IPS-15b (cell line): Measurements from ENCODE around the gene ACVR2A.

Experiments
- H3K27me3 ChIP-seq: one replicate; pipeline ENCODE4 v1.6.1; 2013; ENCODE audit warnings: low read length; ENCODE audit not compliant: control insufficient read depth, insufficient read depth
- H3K36me3 ChIP-seq: one replicate; pipeline ENCODE4 v1.6.1; 2013; ENCODE audit warnings: low read length; ENCODE audit not compliant: control insufficient read depth, insufficient read depth
- H3K4me1 ChIP-seq: one replicate; pipeline ENCODE4 v1.6.1; 2013; ENCODE audit warnings: mild to moderate bottlenecking, low read length; ENCODE audit not compliant: control insufficient read depth, insufficient read depth
- H3K4me3 ChIP-seq: one replicate; pipeline ENCODE4 v1.5.1; 2013; ENCODE audit warnings: low read depth, low read length
- H3K9ac ChIP-seq: one replicate; pipeline ENCODE4 v1.6.1; 2013; ENCODE audit warnings: low read depth, mild to moderate bottlenecking, low read length
- H3K9me3 ChIP-seq: one replicate; pipeline ENCODE4 v1.6.1; 2013; ENCODE audit warnings: mild to moderate bottlenecking, low read length; ENCODE audit not compliant: control insufficient read depth, insufficient read depth

The ACVR2A gene

GRCh38 chr2:147904051-147904450 is 59.2 kb downstream of the ACVR2A start:
- Histone ChIP-seq H3K9ac (no peak overlapping the region), H3K36me3 (no peaks in the 10 kb centered on the region), H3K4me1 (no peaks in the 10 kb centered on the region), H3K9me3 (no peaks in the 10 kb centered on the region), H3K4me3 (no peak overlapping the region), H3K27me3 (no peaks in the 10 kb centered on the region)

- H3K9ac ChIP-seq = no peak overlapping the region
- no peaks in the 10 kb centered on the region for H3K9me3 ChIP-seq
- no peak overlapping the region for H3K4me3 ChIP-seq
- H3K36me3 ChIP-seq = no peaks in the 10 kb centered on the region
- no peaks in the 10 kb centered on the region for H3K4me1 ChIP-seq
- no peaks in the 10 kb centered on the region for H3K27me3 ChIP-seq
Measured at GRCh38 chr2:147909178-147909577, 64.3 kb downstream of the ACVR2A start.

GRCh38 chr2:147910990-147911473 is 66.2 kb downstream of the ACVR2A start:
- no peaks in the 10 kb centered on the region for H3K4me1 ChIP-seq
- H3K27me3 ChIP-seq = no peaks in the 10 kb centered on the region
- no peak overlapping the region for H3K9ac ChIP-seq
- H3K9me3 ChIP-seq = no peaks in the 10 kb centered on the region
- no peak overlapping the region for H3K4me3 ChIP-seq
- no peaks in the 10 kb centered on the region for H3K36me3 ChIP-seq

GRCh38 chr2:147913701-147914480 is 69.1 kb downstream of the ACVR2A start:
- no peak overlapping the region for H3K9ac ChIP-seq

GRCh38 chr2:147916067-147916466 is 71.2 kb downstream of the ACVR2A start:
- Histone ChIP-seq H3K4me1 (no peaks in the 10 kb centered on the region), H3K27me3 (no peaks in the 10 kb centered on the region), H3K4me3 (no peak overlapping the region), H3K9me3 (no peaks in the 10 kb centered on the region), H3K9ac (no peak overlapping the region), H3K36me3 (no peaks in the 10 kb centered on the region)

More at GRCh38 chr2:147913701-147914480, 69.1 kb downstream of the ACVR2A start:
- Histone ChIP-seq H3K4me1 (no peaks in the 10 kb centered on the region), H3K4me3 (no peak overlapping the region), H3K27me3 (no peaks in the 10 kb centered on the region), H3K36me3 (no peaks in the 10 kb centered on the region), H3K9me3 (no peaks in the 10 kb centered on the region)

- H3K4me3 ChIP-seq = no peak overlapping the region
- no peak overlapping the region for H3K9ac ChIP-seq
- no peaks in the 10 kb centered on the region for H3K4me1 ChIP-seq
- H3K36me3 ChIP-seq = no peaks in the 10 kb centered on the region
- no peaks in the 10 kb centered on the region for H3K9me3 ChIP-seq
- H3K27me3 ChIP-seq = no peaks in the 10 kb centered on the region
Measured at GRCh38 chr2:147916723-147917122, 71.9 kb downstream of the ACVR2A start.

- Histone ChIP-seq H3K9me3 (no peaks in the 10 kb centered on the region), H3K9ac (no peak overlapping the region)
Measured at GRCh38 chr2:147917161-147917560, 72.3 kb downstream of the ACVR2A start.

GRCh38 chr2:147923846-147924245 is 79.0 kb downstream of the ACVR2A start:
- no peaks in the 10 kb centered on the region for H3K4me1 ChIP-seq
- H3K9ac ChIP-seq = no peak overlapping the region
- no peak overlapping the region for H3K4me3 ChIP-seq
- H3K36me3 ChIP-seq = no peaks in the 10 kb centered on the region
- H3K9me3 ChIP-seq = no peaks in the 10 kb centered on the region
- no peaks in the 10 kb centered on the region for H3K27me3 ChIP-seq

More at GRCh38 chr2:147917161-147917560, 72.3 kb downstream of the ACVR2A start:
- H3K27me3 ChIP-seq = no peaks in the 10 kb centered on the region
- no peaks in the 10 kb centered on the region for H3K4me1 ChIP-seq
- no peaks in the 10 kb centered on the region for H3K36me3 ChIP-seq
- H3K4me3 ChIP-seq = no peak overlapping the region

GRCh38 chr2:147924647-147925046 is 79.8 kb downstream of the ACVR2A start:
- no peak overlapping the region for H3K4me3 ChIP-seq
- no peaks in the 10 kb centered on the region for H3K27me3 ChIP-seq
- H3K9me3 ChIP-seq = no peaks in the 10 kb centered on the region
- H3K9ac ChIP-seq = no peak overlapping the region
- H3K36me3 ChIP-seq = no peaks in the 10 kb centered on the region
- H3K4me1 ChIP-seq = no peaks in the 10 kb centered on the region

GRCh38 chr2:147925886-147926285 is 81.1 kb downstream of the ACVR2A start:
- Histone ChIP-seq H3K9me3 (no peaks in the 10 kb centered on the region), H3K4me1 (no peaks in the 10 kb centered on the region), H3K27me3 (no peaks in the 10 kb centered on the region), H3K9ac (no peak overlapping the region), H3K4me3 (no peak overlapping the region), H3K36me3 (no peaks in the 10 kb centered on the region)

- Histone ChIP-seq H3K27me3 (no peaks in the 10 kb centered on the region), H3K36me3 (no peaks in the 10 kb centered on the region), H3K9me3 (no peaks in the 10 kb centered on the region), H3K4me3 (no peak overlapping the region), H3K4me1 (no peaks in the 10 kb centered on the region), H3K9ac (no peak overlapping the region)
Measured at GRCh38 chr2:147927053-147927588, 82.3 kb downstream of the ACVR2A start.

- Histone ChIP-seq H3K4me3 (no peak overlapping the region), H3K27me3 (no peaks in the 10 kb centered on the region), H3K9ac (no peak overlapping the region), H3K9me3 (no peaks in the 10 kb centered on the region), H3K36me3 (no peaks in the 10 kb centered on the region), H3K4me1 (no peaks in the 10 kb centered on the region)
Measured at GRCh38 chr2:147933931-147934330, 89.1 kb downstream of the ACVR2A start.
